T-helper 1 cell treated with Interleukin-12 subunit alpha and Interleukin-12 subunit beta and Interleukin-4 antibody, amounts not matched to agents 30 ng/mL and 1 ng/mL, for 36 hours (primary cell): ENCODE data around the gene OPN1LW. TPM values are rescaled to one million over a fixed set of nuclear protein-coding genes. Genes with fewer than 3 reads are reported as not detected.
"Not testable (repeated sequence)": the region's sequence is repeated elsewhere in the genome, so short reads cannot be mapped to it uniquely, and the experiment has no call there.

Experiments
- intact Hi-C: fragments of 100-400 bp; cut with micrococcal nuclease; formaldehyde crosslinking; loops from one replicate; pipeline ENCODE4 v1.15.1; 2024
- total RNA-seq: library from RNA; stranded (reverse); gene quantifications from 2 replicates; pipeline ENCODE4 v1.2.3, GENCODE V29; 2022

The OPN1LW gene
- total RNA-seq, 1 donor from 2014 or later: not detected

DNA sequence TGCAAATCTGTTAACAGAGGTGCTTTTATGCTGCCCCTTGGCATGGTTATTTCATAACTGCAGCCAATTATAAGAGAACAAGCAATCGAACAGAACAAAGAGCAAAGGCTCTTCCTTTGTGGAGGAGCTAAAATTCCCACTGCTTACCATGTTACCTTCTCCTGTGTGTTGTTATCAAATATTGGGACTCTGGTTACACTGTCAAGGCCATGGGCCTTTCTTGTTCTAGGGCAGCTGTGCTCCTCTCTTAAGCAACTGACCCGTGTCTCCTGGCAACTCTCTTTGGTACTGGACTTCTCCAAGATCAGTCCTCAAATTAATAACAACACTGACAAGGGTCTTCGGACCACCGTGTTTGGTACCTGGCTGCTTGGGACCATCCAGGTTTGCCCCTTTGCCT lies 12.1 kb upstream of the OPN1LW start:
- intact Hi-C loops: no loop called here

DNA sequence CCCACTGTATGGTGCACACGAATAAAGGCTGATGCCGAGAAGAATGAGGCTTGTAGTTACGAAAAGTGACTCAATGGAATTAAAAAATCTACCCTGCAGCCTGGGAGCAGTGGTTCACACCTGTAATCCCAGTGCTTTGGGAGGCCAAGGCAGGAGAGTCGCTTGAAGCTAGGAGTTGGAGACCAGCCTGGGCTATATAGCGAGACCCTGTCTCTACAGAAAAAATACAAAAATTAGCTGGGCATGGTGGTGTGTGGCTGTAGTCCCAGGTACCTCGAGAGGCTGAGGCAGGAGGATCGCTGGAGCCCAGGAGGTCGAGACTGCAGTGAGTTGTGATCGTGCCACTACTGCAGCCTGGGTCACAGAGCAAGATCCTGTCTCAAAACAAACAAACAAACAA lies 11.7 kb upstream of the OPN1LW start:
- intact Hi-C loops: no loop called here

DNA sequence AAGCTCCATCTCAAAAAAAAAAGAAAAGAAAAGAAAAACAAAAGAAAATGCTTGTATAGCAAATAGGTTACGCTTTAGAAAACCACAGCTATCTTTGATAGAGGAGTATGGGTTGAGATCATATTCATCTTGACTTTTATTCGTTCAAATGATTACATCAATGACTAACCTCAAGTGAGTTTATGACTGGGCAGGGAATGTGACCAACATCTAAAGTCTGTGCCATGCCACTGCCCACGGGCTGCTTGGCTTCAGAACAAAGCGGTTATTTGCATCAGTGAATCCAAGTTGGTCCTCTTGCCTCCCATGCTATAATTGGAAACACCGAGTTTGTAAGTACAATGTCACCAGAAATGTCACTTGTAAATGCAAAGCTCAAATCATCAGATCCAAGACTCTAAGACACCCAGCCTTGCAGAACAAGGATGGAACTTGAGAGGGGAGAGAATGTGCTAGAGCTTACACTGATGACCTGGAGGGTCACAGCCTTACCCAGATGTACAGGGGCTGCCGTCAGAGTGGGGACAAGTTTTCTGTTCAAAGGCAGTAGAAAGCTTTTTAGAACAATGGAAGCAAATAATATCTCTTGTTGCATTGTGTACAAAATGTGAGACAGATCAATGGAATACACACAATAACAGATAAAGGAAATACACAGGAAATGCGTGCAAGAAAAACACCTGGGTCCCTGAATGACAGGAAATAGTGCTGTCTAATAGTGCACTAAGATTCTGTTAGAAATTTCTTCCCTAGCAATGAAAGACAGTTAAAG lies 8.4 kb upstream of the OPN1LW start:
- intact Hi-C loops: loop anchor here (1.0 kb wide), 3 partner anchors 11 to 173 kb away; partner anchors contain the start of gene MECP2

DNA sequence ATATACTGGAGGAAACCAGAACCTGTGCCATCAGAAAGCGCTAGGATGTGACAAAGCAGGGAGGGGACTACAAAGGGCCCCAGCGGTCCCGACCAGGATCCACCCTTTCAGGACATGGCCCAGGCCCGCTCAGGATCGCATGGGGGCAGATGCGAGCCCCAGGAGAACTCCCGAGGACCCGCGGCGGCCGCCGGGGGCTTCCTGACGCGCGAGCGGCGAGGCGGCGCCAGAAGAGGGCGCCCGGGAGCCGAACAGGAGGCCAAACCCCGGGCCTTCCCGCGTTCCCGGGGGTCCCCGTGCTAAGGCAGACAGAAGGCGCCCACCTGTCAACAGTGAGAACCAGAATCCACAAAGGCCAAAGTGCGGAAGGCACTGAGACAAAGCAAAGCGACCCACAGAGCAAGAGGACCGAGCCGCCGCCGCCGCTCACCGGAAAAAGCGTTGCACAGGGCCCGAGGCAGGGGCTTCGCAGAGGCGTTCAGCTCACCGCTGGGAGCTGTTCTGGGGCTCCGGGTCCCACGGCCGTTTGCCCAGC lies 7.3 kb upstream of the OPN1LW start:
- intact Hi-C loops: loop anchor here (1.0 kb wide), 2 partner anchors 39 to 172 kb away; partner anchors contain the start of gene MECP2

DNA sequence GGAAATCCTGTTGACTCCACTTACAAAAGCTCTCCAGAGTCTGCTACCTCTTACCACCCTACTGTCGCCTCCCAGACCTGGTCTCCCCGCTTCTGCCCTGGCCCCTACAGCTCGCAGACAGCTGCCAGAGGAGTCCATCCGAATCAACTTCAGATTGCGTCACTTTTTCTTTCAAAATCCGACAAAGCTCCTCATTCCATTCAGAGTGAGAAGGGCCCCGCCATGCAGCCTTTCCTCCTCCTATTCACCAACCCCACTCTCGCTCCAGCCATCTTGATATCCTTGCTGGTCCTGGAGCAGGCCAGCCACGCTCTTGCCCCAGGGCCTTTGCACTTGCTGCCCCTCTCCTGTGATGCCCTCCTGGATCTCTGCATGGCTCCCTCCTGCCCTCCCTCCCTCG lies 5.2 kb upstream of the OPN1LW start:
- intact Hi-C loops: no loop called here

DNA sequence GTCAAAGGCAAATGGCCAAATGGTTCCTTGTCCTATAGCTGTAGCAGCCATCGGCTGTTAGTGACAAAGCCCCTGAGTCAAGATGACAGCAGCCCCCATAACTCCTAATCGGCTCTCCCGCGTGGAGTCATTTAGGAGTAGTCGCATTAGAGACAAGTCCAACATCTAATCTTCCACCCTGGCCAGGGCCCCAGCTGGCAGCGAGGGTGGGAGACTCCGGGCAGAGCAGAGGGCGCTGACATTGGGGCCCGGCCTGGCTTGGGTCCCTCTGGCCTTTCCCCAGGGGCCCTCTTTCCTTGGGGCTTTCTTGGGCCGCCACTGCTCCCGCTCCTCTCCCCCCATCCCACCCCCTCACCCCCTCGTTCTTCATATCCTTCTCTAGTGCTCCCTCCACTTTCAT lies 3.8 kb upstream of the OPN1LW start:
- intact Hi-C loops: no loop called here

DNA sequence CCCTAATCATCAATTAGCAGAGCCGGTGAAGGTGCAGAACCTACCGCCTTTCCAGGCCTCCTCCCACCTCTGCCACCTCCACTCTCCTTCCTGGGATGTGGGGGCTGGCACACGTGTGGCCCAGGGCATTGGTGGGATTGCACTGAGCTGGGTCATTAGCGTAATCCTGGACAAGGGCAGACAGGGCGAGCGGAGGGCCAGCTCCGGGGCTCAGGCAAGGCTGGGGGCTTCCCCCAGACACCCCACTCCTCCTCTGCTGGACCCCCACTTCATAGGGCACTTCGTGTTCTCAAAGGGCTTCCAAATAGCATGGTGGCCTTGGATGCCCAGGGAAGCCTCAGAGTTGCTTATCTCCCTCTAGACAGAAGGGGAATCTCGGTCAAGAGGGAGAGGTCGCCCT lies 3.3 kb upstream of the OPN1LW start:
- intact Hi-C loops: no loop called here

DNA sequence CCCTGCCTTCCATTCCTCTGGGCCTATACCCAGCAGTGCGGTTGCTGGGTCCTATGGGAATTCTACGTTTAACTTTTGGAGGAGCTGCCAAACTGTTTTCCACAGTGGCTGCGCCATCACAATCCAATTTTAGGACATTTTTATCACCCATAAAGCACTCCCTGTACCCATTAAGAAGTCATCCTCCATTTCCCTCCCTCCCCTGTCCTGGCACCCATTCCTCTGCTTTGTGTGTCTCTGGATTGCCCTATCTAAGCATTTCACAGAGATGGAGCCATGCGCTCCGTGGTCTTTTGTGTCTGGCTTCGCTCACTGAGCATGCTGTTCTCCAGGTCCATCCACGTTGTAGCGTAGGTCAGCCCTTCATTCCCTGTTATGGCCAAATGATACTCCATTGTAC lies 1.7 kb upstream of the OPN1LW start:
- intact Hi-C loops: no loop called here

DNA sequence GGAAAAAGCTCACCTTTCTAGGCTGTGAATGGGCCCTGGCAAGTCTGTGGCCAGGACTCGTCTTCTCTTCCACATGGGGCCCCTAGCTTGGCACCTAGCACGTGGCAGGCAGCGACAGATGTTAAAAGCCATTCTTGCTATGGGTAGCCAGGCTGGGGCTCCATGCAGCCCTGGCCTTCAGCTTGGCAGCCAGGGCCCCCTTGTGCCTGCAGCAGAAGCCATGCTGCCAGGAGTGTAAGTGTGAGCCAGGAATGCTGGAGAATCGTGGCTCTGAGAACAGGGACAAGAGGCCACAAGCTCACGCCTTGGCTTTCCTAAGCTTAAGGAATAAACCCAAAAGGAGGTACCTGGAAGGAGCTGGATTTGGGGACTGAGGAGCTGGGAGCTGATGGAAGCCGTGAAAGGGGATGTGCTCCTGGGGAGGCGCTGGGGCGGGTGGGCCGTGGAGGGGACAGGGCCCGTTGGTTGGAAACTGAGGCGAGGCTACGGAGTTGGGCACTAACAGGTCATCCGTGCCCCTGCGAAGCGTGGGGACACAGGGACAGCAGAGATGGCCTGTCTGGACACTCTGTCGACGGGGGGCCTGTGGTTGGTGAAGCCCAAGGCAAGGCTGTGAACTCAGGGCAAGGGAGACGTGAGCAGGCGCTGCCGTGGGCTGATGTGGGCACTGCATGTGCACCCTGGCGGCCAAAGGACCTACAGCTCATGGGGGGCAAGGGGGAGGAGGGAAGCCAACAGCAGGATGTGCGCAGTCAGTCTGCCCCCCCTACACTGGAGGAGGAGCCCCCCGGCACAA lies 895 bp upstream of the OPN1LW start:
- intact Hi-C loops: no loop called here

DNA sequence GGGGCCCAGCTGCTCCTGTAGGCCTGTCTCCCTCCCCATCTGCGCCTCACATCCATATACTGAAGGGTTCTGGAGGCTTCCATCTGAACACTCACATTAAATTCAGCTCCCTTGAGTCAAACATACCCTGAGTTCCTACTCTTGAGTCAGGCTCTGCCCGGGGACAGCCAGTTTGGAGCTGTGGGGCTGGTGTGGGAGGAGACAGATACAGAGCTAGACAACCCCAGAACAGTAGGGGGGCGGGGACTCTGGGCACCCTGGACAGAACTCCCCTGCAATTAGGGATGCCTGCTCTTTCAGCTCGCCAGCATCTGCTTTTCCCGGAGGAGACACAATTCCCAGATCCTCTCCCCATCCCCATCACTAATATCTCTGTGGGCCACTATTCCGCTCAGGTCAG lies 7.0 kb downstream of the OPN1LW start:
- intact Hi-C loops: not testable (repeated sequence)

DNA sequence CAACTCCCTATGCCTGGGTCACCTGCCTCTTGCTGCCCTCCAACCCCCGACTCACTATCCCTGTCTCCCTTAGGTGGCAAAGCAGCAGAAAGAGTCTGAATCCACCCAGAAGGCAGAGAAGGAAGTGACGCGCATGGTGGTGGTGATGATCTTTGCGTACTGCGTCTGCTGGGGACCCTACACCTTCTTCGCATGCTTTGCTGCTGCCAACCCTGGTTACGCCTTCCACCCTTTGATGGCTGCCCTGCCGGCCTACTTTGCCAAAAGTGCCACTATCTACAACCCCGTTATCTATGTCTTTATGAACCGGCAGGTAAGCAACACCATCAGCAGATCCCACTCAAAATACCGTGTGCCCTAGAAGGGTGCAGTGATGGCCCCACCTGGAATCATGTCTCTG lies 12.2 kb downstream of the OPN1LW start:
- intact Hi-C loops: not testable (repeated sequence)

DNA sequence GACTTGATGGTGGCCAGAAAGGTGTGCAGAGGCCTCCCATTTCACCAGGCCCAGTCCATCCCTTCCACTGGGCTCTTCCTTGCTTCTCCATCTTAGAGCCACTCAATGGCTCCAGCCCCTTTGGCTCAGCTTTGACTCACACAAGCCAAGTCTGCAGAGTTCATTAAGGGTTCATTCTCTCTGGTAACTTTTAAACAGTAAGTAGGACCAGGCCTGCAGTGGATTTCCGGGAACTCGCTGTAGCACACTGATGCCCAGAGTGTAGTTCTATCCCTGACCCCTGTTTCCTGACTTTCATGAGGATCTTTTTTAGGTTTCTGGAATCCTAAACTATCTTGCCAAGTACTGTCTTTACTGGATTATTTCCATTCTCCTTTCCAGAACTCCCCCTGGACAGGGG lies 13.2 kb downstream of the OPN1LW start:
- intact Hi-C loops: not testable (repeated sequence)

DNA sequence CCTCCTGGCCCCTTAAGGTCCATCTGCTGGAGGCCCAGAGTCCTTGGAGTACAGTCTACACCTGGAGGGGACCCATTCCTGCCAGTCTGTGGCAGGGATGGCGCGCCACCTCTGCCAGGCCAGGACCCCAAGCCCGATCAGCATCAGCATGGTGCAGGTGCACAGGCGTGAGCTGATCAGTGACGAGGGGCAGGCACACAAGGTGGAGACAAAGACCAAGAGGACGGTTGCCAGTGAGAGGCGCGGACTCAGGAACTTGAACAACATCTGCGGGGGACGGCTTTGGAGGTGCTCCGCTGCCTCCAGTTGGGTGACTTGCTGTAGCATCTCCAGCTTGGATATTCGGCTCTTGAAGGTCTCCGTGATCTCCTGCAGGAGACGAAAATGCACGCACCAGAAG lies 15.3 kb downstream of the OPN1LW start:
- intact Hi-C loops: not testable (repeated sequence)

DNA sequence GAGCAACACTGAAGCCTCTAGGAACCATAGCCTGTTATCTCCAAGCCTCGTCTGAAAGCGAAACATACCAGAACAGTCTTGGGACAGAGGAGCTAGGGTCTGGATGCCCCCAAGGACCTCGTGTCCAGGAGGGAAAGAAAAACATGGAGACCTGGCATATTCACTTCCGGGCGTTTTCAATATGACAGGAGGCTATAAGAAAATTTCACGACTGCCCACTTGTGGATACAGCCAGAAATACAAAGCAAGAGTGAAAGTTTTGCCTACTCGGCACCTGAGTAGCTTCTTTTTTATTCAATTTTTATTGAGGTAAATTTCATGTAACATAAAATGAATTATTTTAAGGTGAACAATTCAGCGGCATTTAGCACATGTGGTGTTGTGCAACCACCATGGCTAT lies 20.9 kb downstream of the OPN1LW start:
- intact Hi-C loops: not testable (repeated sequence)

DNA sequence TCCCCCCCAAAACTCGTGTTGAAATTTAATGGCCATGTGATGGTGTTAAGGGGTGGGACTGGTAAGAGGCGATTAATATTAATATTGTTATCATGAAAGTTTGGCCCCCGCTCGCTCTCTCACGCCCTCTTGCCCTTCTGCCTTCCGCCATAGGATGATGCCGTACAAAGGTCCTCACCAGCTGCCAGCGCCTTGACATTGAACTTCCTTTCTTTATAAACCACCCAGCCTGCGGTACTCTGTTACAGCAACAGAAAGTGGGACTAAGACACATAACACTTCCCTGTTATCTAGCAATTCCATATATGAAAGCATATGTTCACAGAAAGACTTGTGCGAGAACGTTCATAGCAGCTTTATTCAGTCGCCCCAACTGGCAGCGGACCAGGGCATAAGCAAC lies 24.3 kb downstream of the OPN1LW start:
- intact Hi-C loops: not testable (repeated sequence)

DNA sequence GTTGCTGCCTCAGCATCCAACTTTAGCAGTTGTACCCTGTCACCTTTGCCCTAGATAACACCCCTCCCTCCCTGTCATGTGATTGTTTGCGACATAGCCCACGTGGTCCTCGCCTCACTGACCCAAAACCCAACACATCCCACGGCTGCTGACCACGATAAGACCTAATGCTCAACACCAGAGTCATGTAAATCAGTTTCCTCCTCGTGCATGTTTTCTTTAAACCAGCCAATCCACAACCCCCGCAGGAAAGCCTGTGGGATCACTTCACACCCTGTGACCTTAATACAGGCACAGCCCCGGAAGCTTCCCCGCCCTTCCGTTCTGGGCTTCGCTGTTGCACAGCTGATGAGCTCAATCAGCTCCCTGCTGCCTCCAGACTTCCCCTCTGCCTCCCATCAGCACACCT lies 28.5 kb downstream of the OPN1LW start:
- intact Hi-C loops: not testable (repeated sequence)

DNA sequence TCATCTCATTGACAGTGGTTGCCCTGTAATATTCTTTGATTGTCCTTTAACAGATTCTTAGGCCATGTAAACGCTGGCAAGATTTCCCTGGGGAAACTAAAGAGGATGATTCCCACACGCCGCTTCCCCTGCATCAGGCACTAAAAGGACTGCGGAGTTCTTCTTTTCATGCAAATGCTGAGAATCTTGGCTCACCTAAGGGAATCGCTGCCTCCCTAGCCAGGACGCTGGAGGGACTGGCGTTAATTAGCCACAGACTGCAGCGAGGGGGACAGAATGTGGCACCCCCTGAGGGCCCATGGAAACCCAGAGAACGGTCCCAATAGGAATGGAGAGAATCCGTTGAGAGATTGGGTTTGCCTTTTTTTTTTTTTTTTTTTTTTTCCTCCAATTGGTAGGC lies 30.3 kb downstream of the OPN1LW start:
- intact Hi-C loops: not testable (repeated sequence)

DNA sequence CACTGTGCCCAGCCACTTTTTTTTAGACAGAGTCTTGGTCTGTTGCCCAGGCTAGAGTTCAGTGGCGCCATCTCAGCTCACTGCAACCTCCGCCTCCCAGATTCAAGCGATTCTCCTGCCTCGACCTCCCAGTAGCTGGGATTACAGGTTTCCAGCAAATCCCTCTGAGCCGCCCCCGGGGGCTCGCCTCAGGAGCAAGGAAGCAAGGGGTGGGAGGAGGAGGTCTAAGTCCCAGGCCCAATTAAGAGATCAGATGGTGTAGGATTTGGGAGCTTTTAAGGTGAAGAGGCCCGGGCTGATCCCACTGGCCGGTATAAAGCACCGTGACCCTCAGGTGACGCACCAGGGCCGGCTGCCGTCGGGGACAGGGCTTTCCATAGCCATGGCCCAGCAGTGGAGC lies 38.3 kb downstream of the OPN1LW start, which contains the start of gene OPN1MW:
TSS of gene OPN1MW (plus strand) at position 301 of the 400 bp plus-strand sequence. CDS start at position 383, 82 bp downstream.
- intact Hi-C loops: not testable (repeated sequence)

DNA sequence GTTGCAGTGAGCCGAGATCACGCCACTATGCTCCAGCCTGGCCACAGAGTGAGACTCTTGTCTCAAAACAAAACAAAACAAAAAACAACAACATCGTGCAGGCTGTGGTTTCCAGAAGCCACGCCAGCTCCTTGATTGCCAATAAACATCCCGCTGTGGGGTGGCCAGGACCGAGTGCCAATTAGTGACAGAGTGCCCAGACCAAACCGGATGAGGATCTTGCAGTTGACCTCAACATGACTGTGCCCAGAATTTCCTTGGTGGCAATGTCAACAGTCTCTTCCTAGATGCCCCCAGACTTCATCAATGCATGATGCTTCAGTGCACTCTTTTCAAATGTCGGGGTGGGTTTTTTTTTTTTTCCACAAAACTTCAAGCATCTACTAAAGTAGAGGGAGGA lies 39.8 kb downstream of the OPN1LW start:
- intact Hi-C loops: not testable (repeated sequence)

DNA sequence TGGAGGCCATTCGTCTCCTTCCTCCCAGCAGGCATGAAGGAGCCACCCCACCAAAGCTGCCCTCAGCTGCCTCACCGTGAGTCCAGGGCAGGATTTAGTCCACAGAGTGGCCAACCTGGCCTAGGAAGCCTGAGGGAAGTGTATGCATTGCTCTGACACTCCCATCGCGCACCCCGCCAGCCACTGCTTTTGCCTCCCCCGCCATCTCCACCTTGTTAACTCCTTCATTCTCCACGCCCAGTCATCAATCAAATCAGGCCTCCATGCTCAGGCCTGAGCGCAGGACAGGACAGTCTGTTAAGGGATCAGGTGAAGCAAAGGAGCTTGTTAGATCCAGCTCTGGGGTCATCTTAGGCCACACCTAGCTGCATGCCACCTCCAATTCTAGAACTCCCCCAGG lies 48.8 kb downstream of the OPN1LW start:
- intact Hi-C loops: not testable (repeated sequence)

DNA sequence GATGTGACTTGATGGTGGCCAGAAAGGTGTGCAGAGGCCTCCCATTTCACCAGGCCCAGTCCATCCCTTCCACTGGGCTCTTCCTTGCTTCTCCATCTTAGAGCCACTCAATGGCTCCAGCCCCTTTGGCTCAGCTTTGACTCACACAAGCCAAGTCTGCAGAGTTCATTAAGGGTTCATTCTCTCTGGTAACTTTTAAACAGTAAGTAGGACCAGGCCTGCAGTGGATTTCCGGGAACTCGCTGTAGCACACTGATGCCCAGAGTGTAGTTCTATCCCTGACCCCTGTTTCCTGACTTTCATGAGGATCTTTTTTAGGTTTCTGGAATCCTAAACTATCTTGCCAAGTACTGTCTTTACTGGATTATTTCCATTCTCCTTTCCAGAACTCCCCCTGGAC lies 50.3 kb downstream of the OPN1LW start:
- intact Hi-C loops: not testable (repeated sequence)

DNA sequence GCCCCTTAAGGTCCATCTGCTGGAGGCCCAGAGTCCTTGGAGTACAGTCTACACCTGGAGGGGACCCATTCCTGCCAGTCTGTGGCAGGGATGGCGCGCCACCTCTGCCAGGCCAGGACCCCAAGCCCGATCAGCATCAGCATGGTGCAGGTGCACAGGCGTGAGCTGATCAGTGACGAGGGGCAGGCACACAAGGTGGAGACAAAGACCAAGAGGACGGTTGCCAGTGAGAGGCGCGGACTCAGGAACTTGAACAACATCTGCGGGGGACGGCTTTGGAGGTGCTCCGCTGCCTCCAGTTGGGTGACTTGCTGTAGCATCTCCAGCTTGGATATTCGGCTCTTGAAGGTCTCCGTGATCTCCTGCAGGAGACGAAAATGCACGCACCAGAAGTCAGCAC lies 52.4 kb downstream of the OPN1LW start:
- intact Hi-C loops: not testable (repeated sequence)
